ENCODE measurements around the gene PRELP.

GRCh38 chr1:203488539-203488938 is 12.9 kb downstream of the PRELP start:
- no peak for TF ChIP-seq POLR2AphosphoS5 (IDR thresholded peaks at IDR 0.05)
- TF ChIP-seq, protein P1, sequence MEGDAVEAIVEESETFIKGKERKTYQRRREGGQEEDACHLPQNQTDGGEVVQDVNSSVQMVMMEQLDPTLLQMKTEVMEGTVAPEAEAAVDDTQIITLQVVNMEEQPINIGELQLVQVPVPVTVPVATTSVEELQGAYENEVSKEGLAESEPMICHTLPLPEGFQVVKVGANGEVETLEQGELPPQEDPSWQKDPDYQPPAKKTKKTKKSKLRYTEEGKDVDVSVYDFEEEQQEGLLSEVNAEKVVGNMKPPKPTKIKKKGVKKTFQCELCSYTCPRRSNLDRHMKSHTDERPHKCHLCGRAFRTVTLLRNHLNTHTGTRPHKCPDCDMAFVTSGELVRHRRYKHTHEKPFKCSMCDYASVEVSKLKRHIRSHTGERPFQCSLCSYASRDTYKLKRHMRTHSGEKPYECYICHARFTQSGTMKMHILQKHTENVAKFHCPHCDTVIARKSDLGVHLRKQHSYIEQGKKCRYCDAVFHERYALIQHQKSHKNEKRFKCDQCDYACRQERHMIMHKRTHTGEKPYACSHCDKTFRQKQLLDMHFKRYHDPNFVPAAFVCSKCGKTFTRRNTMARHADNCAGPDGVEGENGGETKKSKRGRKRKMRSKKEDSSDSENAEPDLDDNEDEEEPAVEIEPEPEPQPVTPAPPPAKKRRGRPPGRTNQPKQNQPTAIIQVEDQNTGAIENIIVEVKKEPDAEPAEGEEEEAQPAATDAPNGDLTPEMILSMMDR (IDR thresholded peaks at IDR 0.05) = no peak
